Natural killer cell (primary cell): Measurements from ENCODE around the gene SPECC1. TPM values are rescaled to one million over a fixed set of nuclear protein-coding genes. Genes with fewer than 3 reads are reported as not detected.

ENCODE experiments used
- ATAC-seq, 3 donors: fragments of 150-1000 bp in 2 of 3; fragments of 200-7000 bp in 1 of 3; cut with Tn5 transposase; 1 replicate in 1 of 3; 2 replicates in 2 of 3; pipeline ENCODE4 v1.10.0; 2021; ENCODE audit warnings: mild to moderate bottlenecking in 2 of 3, moderate library complexity in 2 of 3
- DNase-seq, 2 donors: peaks; one replicate each; pipeline versions ENCODE4 v3.0.0 to v3.0.0-alpha.2; 2013 to 2021; ENCODE audit warnings: mixed read lengths in 1 of 2
- H3K27ac ChIP-seq: one replicate; pipeline ENCODE4 v1.5.1; 2013; ENCODE audit warnings: mild to moderate bottlenecking, low read length
- H3K27me3 ChIP-seq: one replicate; pipeline ENCODE4 v1.6.1; 2013; ENCODE audit warnings: low read length; ENCODE audit not compliant: control insufficient read depth, insufficient read depth
- H3K36me3 ChIP-seq: one replicate; pipeline ENCODE4 v1.6.1; 2013; ENCODE audit warnings: low read length; ENCODE audit not compliant: control insufficient read depth, insufficient read depth
- H3K4me1 ChIP-seq: one replicate; pipeline ENCODE4 v1.6.1; 2013; ENCODE audit warnings: low read length; ENCODE audit not compliant: control insufficient read depth, insufficient read depth
- H3K4me3 ChIP-seq: one replicate; pipeline ENCODE4 v1.5.1; 2013; ENCODE audit warnings: low read length
- H3K9me3 ChIP-seq: one replicate; pipeline ENCODE4 v1.6.1; 2013; ENCODE audit warnings: low read length; ENCODE audit not compliant: control insufficient read depth, insufficient read depth
- H3K27ac Mint-ChIP-seq, 2 donors: one replicate each; pipeline ENCODE4 v1.8.0; 2022; ENCODE audit warnings: mild to moderate bottlenecking in 2 of 2, mixed read lengths in 2 of 2, moderate library complexity in 1 of 2
- H3K27me3 Mint-ChIP-seq, 2 donors: one replicate each; pipeline ENCODE4 v1.8.0; 2022; ENCODE audit warnings: low read depth in 2 of 2, mixed read lengths in 2 of 2
- H3K36me3 Mint-ChIP-seq: one replicate; pipeline ENCODE4 v1.8.0; 2022; ENCODE audit warnings: mixed read lengths
- H3K4me1 Mint-ChIP-seq, 2 donors: one replicate each; pipeline ENCODE4 v1.8.0; 2022; ENCODE audit warnings: mixed read lengths in 2 of 2
- H3K4me3 Mint-ChIP-seq: one replicate; pipeline ENCODE4 v1.8.0; 2022; ENCODE audit warnings: mild to moderate bottlenecking, moderate library complexity, mixed read lengths
- H3K9me3 Mint-ChIP-seq, 2 donors: one replicate each; pipeline ENCODE4 v1.8.0; 2022; ENCODE audit warnings: mixed read lengths in 2 of 2
- CTCF ChIP-seq: fragments of 200-600 bp; IDR thresholded peaks from one replicate; pipeline ENCODE4 v1.8.0; 2022; ENCODE audit warnings: antibody characterized with exemption
- WGBS: methylation state at CpG from one replicate; pipeline ENCODE4 v1.1.7; 2013; ENCODE audit warnings: missing lambda C conversion rate; ENCODE audit not compliant: insufficient coverage; 5-methylcytosine and 5-hydroxymethylcytosine counted together
- intact Hi-C: fragments of 100-400 bp; cut with micrococcal nuclease; formaldehyde crosslinking; loops from one replicate; pipeline ENCODE4 v1.14.2; 2022
- total RNA-seq, 4 donors: library from RNA; stranded (reverse); fragments of 120-200 nt in 1 of 4; gene quantifications; one replicate each; pipeline versions ENCODE4 v1.2.3 to v1.2.4, GENCODE V29; 2013 to 2022

Gene SPECC1
- total RNA-seq, 3 donors from 2014 or later (not counting 1 experiment from before 2014, with no cell fraction given): 29.3 to 45.1 (median 37.2) TPM

GRCh38 chr17:20063665-20064648 is 54.8 kb downstream of the SPECC1 start:
- H3K36me3 ChIP-seq: no peaks in the 10 kb centered on the region
- 59% methylated on average over 12 of the region's 12 CpGs for WGBS
- H3K4me1 ChIP-seq: no peaks in the 10 kb centered on the region
- Mint-ChIP-seq H3K27ac (peak overlapping the region in 1 of 2 donors; percentile 47), H3K4me3 (no peak overlapping the region), H3K9me3 (no peaks in the 10 kb centered on the region), H3K36me3 (no peaks in the 10 kb centered on the region), H3K27me3 (peaks cover 6 to 7% of the 10 kb centered on the region in 2 donors), H3K4me1 (peaks cover 0 to 5% of the 10 kb centered on the region in 2 donors)
- ATAC-seq (no peak), DNase-seq (no peak)
- no peaks in the 10 kb centered on the region for H3K9me3 ChIP-seq
- no peak for TF ChIP-seq CTCF
- no peak overlapping the region for H3K27ac ChIP-seq
- no peak overlapping the region for H3K4me3 ChIP-seq
- intact Hi-C loops: no loop called here
- no peaks in the 10 kb centered on the region for H3K27me3 ChIP-seq

- no peak overlapping the region for H3K4me3 ChIP-seq
- Mint-ChIP-seq H3K4me3 (no peak overlapping the region), H3K27ac (no peak overlapping the region), H3K9me3 (no peaks in the 10 kb centered on the region), H3K27me3 (peaks cover 6 to 7% of the 10 kb centered on the region in 2 donors), H3K36me3 (no peaks in the 10 kb centered on the region), H3K4me1 (peaks cover 0 to 5% of the 10 kb centered on the region in 2 donors)
- WGBS: 99% methylated on average over 4 of the region's 4 CpGs
- intact Hi-C loops: no loop called here
- no peak for TF ChIP-seq CTCF
- no peaks in the 10 kb centered on the region for H3K9me3 ChIP-seq
- ATAC-seq (no peak), DNase-seq (no peak)
- H3K36me3 ChIP-seq: no peaks in the 10 kb centered on the region
- H3K4me1 ChIP-seq: no peaks in the 10 kb centered on the region
- H3K27me3 ChIP-seq: no peaks in the 10 kb centered on the region
- no peak overlapping the region for H3K27ac ChIP-seq
These were observed 57.1 kb downstream of the SPECC1 start for GRCh38 chr17:20066253-20066652.

DNA sequence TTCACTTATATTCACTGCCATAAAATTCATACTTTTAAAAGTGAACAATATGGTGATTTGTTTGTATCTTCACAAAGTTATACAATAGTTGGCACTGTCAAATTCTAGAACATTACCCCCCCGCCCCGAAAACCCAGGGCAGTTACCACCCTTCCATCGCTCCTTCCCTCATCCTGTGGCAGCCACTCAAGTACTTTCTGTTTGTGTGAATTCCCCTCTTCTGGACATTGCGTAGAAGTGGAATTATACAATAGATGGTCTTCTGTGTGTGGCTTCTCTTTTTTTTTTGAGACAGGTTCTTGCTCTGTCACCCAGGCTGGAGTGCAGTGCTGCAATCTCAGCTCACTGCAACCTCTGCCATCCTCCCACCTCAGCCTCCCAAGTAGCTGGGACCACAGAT is 58.6 kb downstream of the SPECC1 start:
- H3K4me3 ChIP-seq: no peak overlapping the region
- peaks cover 10% of the 10 kb centered on the region for H3K4me1 ChIP-seq
- ATAC-seq (no peak), DNase-seq (no peak)
- H3K27ac Mint-ChIP-seq: no peak overlapping the region
- H3K36me3 Mint-ChIP-seq: no peaks in the 10 kb centered on the region
- H3K27me3 Mint-ChIP-seq: peaks cover 6 to 7% of the 10 kb centered on the region in 2 donors
- no peak overlapping the region for H3K27ac ChIP-seq
- H3K4me3 Mint-ChIP-seq: no peak overlapping the region
- H3K4me1 Mint-ChIP-seq: peaks cover 3 to 9% of the 10 kb centered on the region in 2 donors
- intact Hi-C loops: no loop called here
- no peak for TF ChIP-seq CTCF
- no peaks in the 10 kb centered on the region for H3K36me3 ChIP-seq
- H3K9me3 ChIP-seq: no peaks in the 10 kb centered on the region
- H3K27me3 ChIP-seq: no peaks in the 10 kb centered on the region
- WGBS: 100% methylated on average over 1 of the region's 4 CpGs
- H3K9me3 Mint-ChIP-seq: no peaks in the 10 kb centered on the region
